Activated CD4-positive, alpha-beta T cell treated with anti-CD3 and anti-CD28 coated beads, Interleukin-2, amount 50 U/mL, for 24 hours (primary cell): ENCODE results near the gene MIX23.
"Not testable (repeated sequence)": the region's sequence is repeated elsewhere in the genome, so short reads cannot be mapped to it uniquely, and the experiment has no call there.

ENCODE experiments used
- DNase-seq, 2 donors: peaks; one replicate each; pipeline ENCODE4 v3.0.0-alpha.2; 2020; ENCODE audit warnings: low read depth in 1 of 2, low spot score in 1 of 2

MIX23 gene

GRCh38 chr3:122392868-122393844 lies 10.1 kb upstream of the MIX23 start:
- DNase-seq = no peak

GRCh38 chr3:122391681-122392446 lies 8.8 kb upstream of the MIX23 start:
- no peak for DNase-seq

GRCh38 chr3:122390665-122391064 lies 7.6 kb upstream of the MIX23 start:
- no peak for DNase-seq

DNA sequence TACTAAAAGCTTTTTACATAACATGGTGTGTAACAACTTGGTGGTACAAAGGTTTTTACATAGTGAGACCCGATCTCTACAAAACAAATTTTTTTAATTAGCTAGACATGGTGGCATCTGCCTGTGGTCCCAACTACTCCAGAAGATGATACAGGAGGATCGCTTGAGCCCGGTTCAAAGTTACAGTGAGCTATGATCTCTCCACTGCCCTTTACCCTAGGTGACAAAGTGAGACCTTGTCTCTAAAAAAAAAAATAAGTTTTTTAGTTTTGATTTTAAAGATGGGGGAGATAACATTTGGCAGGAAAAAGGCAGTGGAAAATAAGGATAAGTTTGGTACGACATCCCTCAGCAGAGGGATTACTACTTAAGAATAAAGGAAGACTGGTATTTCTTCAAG lies 6.9 kb upstream of the MIX23 start:
- no peak for DNase-seq

DNA sequence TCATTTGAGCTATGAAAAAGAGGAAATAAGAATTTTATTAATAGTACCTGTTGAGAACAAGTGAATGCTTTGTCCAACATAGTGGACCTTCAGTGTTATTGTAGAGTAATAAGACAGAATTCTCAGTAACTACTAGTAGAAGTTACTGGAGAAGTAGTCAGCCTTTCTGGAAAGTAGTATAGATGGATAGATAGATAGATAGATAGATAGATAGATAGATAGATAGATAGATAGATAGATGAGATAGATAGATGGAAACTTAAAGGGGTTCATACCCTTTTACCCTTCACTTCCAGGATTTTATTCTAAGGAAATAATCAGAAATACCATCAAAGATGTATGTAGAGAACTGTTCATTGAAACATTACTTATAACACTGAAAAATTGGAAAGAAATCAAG lies 6.2 kb upstream of the MIX23 start:
- no peak for DNase-seq

GRCh38 chr3:122387709-122388108 lies 4.7 kb upstream of the MIX23 start:
- no peak for DNase-seq

DNA sequence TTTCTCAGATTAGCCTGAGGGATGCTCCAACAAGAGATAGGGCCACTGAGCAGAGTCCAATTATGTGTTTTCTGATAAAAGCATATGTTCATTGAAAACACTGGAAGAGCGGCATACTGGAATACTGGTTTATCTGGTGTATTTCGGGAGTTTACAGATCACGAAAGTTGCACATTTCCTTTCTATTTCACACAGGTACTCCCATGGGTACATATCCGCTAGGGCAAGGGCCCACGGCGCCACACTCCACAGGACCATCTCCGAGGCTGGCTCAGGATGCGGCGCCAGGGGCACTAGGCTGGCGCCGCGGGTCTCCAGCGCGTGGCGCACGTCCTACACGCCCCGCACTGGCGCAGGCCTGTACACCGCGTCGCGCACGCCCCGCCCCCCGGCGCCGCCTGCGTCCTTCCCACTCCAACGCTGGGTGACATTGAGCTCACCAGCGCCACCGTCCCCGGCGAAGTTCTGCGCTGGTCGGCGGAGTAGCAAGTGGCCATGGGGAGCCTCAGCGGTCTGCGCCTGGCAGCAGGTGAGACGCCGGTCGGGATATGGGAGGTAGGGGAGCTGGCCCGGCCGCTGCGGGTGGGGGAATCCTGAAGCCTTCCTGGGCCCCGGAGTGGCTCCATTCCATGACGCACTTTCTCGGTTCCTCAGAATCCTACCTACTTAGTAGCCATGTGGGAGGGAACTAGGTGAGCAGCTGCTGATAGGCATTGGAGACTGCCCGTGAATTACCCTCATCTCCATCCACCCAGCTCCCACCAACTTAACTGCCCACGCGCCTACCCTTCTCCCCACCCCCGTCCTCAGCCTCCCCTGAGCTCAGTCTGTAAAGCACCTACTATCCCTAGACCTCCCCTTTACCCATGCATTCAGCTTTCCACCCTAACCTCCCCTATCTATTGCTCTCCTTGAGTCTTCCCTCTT lies 1.0 kb upstream of the MIX23 start, which contains the start of gene FAM162A:
TSS of gene FAM162A (plus strand) at position 412 of the 927 bp plus-strand sequence. CDS start at position 496, 84 bp downstream.
- DNase-seq = peak; percentile 88 to 91

- no peak for DNase-seq
Measured at GRCh38 chr3:122377975-122378374, 5.1 kb downstream of the MIX23 start.

DNA sequence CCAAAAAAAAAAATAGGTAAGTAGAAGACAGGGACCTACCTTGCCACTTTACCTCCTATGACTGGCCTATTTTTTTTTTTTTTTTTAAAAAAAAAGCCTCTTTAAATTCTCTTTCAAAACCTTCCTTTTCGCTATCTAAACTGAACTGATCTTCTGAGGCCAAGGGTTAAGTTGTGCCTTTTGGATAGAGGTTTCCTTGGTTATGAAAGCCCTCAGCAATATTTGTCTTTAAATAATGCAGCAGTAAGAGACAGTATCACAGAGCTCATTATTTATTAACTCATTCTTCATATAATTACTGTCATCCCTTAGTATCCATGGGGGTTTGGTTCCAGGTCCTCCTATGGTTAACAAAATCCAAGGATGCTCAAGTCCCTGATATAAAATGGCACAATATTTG lies 9.0 kb downstream of the MIX23 start:
- no peak for DNase-seq

- DNase-seq = no peak
Measured at GRCh38 chr3:122366379-122366749, 16.7 kb downstream of the MIX23 start.

- DNase-seq = not testable (repeated sequence)
Measured at GRCh38 chr3:122365582-122366378, 17.3 kb downstream of the MIX23 start.

- no peak for DNase-seq
Measured at GRCh38 chr3:122365073-122365472, 18.0 kb downstream of the MIX23 start.

DNA sequence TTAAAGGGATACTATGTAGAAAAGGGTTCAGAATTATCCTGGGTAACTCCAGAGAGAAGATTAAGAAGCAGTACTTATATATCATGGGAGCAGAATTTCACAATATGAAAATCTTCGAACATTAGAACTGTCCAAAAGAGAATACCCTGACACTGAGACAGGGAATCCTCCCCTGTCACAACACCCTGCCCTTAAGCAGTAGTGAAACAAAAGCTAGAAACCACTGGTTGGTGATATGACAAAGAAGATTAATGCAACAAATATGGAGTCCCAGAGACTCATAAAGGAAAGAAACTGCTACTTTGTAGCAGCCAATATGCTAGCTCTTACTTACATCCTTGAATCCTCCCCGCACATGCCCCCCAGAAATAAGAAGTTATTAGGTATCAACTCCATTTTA lies 18.5 kb downstream of the MIX23 start:
- DNase-seq = no peak

GRCh38 chr3:122362026-122362425 lies 21.0 kb downstream of the MIX23 start:
- DNase-seq = no peak

GRCh38 chr3:122358703-122359032 lies 24.4 kb downstream of the MIX23 start:
- DNase-seq = no peak

- DNase-seq = no peak
Measured at GRCh38 chr3:122357828-122358702, 25.0 kb downstream of the MIX23 start.

- DNase-seq = no peak
Measured at GRCh38 chr3:122356402-122356801, 26.6 kb downstream of the MIX23 start.

GRCh38 chr3:122355612-122356011 lies 27.4 kb downstream of the MIX23 start:
- DNase-seq = no peak

- no peak for DNase-seq
Measured at GRCh38 chr3:122353893-122354401, 29.1 kb downstream of the MIX23 start.
